SK-N-DZ (cell line): ENCODE data around the gene TSPAN5.

ENCODE experiments used
- DNase-seq: peaks from one replicate; pipeline ENCODE4 v3.0.0-alpha.2; 2015; ENCODE audit warnings: low spot score

TSPAN5 gene

GRCh38 chr4:98586962-98587354, 71.5 kb downstream of the TSPAN5 start:
- no peak for DNase-seq

- DNase-seq, result no peak
Observed at GRCh38 chr4:98586291-98586961, 72.0 kb downstream of the TSPAN5 start.

DNA sequence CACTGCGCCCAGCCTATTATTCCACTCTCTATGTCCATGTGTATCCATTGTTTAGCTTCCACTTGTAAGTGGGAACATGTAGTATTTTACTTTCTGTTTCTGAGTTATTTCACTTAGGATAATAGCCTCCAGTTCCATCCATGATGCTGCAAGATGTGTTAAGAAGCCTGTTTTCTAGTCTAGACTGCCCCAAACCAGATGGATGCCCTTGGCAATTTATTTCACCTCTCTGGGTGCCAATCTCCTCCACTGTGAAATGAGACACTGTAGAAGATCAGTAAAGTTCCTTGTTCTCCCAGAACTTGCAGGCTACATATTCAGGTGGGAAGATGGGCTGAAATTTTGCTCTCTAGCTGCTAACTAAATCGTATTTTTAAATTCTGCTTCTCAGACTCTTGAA, 72.8 kb downstream of the TSPAN5 start:
- no peak for DNase-seq

- DNase-seq, result no peak
Observed at GRCh38 chr4:98584265-98584664, 74.1 kb downstream of the TSPAN5 start.

- DNase-seq, result no peak
Observed at GRCh38 chr4:98583265-98583664, 75.1 kb downstream of the TSPAN5 start.

GRCh38 chr4:98581126-98581525, 77.3 kb downstream of the TSPAN5 start:
- no peak for DNase-seq

DNA sequence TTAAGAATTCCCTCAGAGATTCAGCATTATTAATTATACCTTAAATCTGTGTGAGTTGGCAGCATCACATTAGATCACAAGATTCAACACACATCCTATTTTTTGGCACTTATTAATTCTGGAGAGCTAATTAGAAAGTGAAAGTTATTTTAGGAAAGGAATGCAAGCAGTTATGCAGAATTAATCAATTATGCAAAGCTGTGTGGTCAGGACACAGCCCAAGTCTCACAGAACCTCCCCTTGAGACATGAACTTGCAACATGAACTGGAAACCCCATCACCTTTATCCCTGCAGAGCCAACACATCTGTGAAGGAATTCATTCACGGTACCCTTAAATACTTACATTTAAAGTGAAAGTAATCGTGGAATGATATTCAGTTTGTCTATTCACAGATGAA, 80.5 kb downstream of the TSPAN5 start:
- DNase-seq, result no peak

DNA sequence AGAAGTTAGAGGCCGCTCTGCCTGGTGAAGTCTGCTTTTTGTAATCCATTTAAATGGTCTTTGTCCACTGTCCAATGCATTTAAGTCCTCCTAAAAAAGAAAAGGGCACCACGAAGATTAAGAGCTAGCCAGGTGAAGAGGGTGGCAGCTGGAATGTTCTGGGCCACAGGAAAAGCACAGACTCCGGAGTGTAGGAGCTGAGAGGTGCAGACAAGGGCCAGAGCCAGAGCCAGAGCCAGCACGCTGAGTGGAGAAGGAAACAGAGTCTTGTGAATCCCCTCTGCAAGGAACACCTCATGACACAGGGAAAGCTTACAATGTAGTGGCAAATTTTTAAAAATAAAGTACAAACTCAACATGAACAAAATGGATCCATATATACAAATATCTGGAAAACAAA, 83.6 kb downstream of the TSPAN5 start:
- no peak for DNase-seq

DNA sequence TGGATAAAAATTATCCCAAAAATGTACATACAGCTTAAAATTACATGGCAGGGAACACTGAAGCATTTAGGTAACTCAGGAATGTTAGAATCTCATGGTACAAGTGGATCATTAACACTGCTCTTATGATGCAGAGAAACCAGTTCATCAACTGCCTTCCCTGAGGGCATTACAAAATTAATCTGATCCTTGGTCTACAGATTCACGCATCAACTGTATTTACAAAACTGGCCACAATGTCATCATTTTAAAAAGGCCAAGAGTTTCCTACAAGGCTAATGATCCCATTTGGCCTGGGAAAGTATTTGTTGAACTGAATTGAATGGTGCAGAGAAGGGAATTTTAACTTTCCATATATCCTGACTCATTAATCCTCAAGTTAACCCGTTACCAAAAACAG, 84.6 kb downstream of the TSPAN5 start:
- no peak for DNase-seq

DNA sequence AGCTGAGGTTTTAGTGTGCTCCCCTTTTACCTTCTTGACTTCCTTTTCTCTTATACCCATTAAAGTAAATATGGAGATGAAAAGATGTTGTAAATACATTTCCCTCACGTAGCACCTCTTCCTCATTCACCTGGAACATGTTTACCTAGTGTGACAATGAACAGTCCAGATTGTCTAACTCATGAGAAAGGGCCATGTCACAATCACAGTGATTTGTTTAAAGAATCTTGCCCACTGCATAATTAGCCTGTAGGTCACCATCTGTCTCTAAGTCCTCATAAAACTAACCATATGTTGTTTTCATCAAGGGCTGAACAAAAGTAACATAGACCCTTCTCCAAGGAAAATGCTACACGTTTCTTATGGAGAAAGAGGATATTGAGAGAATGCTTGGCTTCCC, 85.7 kb downstream of the TSPAN5 start:
- no peak for DNase-seq

DNA sequence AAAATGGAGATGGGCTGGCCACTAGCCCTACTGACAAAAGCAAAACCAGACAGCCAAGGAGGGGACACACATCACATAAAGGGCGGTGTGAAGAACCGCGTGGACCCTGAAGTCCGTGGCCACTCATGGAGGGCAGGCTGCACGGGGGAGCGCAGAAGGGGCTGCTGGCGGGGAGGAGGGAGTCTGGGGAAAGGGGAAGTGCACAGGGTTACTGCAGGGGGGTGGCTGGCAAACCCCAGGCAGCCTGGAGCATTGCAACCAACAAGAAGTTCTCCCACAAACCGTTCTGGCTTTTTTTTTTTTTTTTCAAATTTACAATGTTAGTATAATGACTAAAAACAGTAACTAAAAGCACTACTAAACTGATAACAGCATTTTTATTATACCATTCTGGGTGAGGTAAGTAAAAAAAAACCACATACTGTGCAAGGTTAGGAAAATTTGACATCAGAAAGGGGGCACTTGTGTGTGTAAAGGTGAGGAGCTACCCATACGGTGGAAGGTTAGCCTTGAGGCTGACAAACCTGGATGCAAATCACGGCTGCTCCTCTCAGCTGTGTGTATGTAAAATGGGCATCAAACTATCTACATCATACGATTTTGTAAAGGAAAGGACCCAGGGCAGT, 87.1 kb downstream of the TSPAN5 start:
- DNase-seq, result no peak

DNA sequence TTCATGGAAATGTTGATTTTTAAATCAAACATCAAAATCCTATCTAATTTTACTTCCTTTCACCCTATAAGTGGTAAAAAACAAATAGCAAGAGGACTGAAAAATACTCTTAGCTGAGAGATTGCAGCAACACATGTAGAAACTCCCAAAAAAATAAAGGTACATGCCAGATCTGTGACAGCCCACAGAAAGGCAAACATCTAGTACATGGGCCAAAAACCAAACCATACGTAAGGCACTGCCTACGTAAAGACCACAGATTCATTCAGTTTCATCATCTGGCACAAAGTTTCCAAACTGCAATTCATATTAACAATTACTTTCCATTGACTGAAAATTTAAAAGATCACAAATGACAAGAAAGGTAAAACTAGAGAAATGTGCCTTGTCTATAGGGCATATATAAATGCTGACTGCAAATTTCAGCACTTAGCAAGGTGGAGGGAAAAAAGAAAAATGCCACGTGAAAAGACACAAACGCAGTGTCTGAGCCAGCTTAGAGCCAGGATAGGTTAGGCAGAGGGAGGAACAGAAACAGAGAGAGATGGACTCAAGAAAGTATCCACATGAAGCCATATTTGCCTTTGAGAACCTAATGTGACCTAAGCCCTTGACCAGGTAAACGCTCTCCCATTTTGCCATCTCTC, 88.1 kb downstream of the TSPAN5 start:
- DNase-seq, result no peak

DNA sequence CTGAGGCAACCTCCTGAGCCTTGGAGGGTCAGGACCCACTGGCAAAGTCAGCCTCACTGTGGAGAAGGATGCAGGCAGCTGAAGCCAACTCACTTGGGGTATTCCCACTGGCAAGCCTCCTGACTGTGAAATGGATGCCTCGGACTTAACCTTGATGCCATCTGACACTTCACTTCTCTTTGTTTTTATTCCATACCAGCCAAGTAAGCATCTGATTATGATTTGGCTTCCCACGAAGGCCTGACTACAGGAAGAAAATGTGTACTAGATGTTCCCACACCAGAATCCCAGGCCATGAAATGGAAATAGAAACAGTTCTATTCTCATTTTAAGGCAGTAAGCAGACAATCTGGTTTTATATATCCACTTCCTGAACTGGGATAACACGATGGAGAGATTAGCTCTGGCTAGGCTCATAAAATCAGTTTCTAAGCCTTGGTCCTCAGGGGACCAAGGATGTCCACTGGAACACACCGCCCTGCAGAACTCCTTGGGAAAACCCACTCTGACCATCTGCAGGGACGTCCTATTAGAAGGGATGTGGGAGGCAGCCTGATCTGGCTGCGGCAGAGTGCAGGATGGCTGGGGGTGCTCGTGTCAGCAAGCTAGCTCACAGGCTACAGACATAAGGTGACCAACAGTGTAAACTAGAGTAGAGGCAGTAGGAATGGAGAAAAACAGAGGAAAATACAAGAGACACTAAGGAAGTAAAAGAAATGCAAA, 89.3 kb downstream of the TSPAN5 start:
- DNase-seq, result no peak

- no peak for DNase-seq
Observed at GRCh38 chr4:98567611-98568010, 90.8 kb downstream of the TSPAN5 start.

GRCh38 chr4:98566361-98567008, 91.9 kb downstream of the TSPAN5 start:
- no peak for DNase-seq

- no peak for DNase-seq
Observed at GRCh38 chr4:98565681-98566301, 92.6 kb downstream of the TSPAN5 start.

DNA sequence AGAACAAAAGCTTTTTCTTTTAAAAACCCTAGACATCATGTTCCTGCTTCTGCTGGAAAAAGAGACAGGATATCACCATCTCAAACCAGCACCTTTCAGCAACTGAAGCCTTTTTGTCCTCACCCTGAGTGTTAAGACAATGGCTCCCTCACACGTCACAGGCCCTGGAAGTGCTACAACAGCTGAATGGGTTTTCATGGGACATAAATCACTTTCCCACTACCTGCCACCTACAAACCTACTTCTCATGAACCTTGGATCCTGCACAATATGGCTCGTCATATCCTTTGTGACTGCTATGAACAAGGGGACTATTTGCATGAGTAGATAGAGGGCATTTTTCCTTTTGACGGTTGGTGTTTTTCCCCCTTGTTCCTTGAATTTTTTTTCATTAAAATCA, 93.6 kb downstream of the TSPAN5 start:
- no peak for DNase-seq

- no peak for DNase-seq
Observed at GRCh38 chr4:98560321-98560720, 98.1 kb downstream of the TSPAN5 start.

DNA sequence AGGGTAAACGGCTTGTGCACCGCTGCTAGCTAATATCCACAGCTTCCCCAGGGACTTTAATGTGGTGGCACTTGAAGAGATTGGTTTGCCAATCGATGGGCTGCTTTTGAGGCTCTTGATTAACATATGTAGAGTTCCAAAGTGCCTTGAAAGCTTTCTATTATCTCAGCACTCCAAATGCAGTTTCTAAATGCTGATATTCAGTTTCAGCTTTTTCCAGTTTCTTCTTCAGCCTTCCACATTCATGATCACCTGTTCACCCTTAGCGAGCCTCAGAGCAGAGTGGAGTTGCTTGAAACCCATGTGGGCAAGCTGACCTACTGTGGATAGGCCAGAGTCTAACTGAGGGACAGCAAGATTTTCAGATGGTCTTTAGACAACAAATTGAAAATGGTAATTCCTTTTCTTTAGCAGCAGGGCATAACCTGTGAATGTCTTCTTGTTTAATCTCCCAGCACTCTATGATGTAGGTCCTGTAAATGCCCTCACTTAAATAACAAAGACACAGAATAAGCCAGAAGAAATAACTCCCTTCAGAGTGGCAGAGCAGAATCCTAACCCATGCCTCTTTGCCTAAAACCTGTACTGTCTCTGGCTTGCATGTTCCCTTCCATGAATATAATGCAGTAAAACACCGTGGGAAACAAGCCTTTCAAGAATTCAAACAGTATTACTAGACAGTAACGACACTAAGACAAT, 99.8 kb downstream of the TSPAN5 start:
- no peak for DNase-seq

GRCh38 chr4:98557194-98557892, 101.1 kb downstream of the TSPAN5 start:
- no peak for DNase-seq
